Measurements from ENCODE around the gene GPI. TPM values are rescaled to one million over a fixed set of nuclear protein-coding genes. Genes with fewer than 3 reads are reported as not detected.
"Not testable (repeated sequence)": the region's sequence is repeated elsewhere in the genome, so short reads cannot be mapped to it uniquely, and the experiment has no call there.

GPI gene
- total RNA-seq, 2 experiments from 2014 or later, result 111 to 218 TPM

GRCh38 chr19:34387446-34387810 lies 22.4 kb downstream of the GPI start:
- Histone ChIP-seq H3K4me3 (ENCODE audit: low read depth, low read length, poor library complexity, severe bottlenecking) (no peak overlapping the region), H3K4me1 (ENCODE audit: insufficient read depth, low read length, poor library complexity, severe bottlenecking) (no peaks in the 10 kb centered on the region), H3K9me2 (ENCODE audit: insufficient read depth, low read length) (no peaks in the 10 kb centered on the region), H2AFZ (ENCODE audit: low read length) (no peak overlapping the region), H3K27ac (ENCODE audit: low read depth, low read length, poor library complexity, severe bottlenecking) (no peak overlapping the region), H3K36me3 (ENCODE audit: insufficient read depth, low read length) (peaks cover 96% of the 10 kb centered on the region), H3K4me2 (ENCODE audit: low read length) (no peak overlapping the region), H3K9me3 (ENCODE audit: low read length) (no peaks in the 10 kb centered on the region), H4K20me1 (ENCODE audit: insufficient read depth, low read length) (no peaks in the 10 kb centered on the region), H3K79me2 (ENCODE audit: insufficient read depth, low read depth, low read length) (no peaks in the 10 kb centered on the region)
- TF ChIP-seq CTCF (conservative IDR thresholded peaks at IDR 0.05; ENCODE audit: low read length) (no peak), EZH2phosphoT487 (IDR thresholded peaks at IDR 0.05; ENCODE audit: borderline replicate concordance, low read depth, low read length) (no peak)
- no TSS peak for BruUV-seq (replicated peaks)
- POLR2A ChIA-PET, result no interaction called here
- no peak for DNase-seq (ENCODE audit: low spot score)
- CTCF ChIA-PET (ENCODE audit: unreplicated experiment), result no interaction called here
- intact Hi-C loops (cut with micrococcal nuclease; ENCODE audit: unreplicated experiment), result no loop called here

- H3K79me2 ChIP-seq (ENCODE audit: insufficient read depth, low read depth, low read length); POLR2A ChIA-PET; H4K20me1 ChIP-seq (ENCODE audit: insufficient read depth, low read length); H3K4me2 ChIP-seq (ENCODE audit: low read length); BruUV-seq (replicated peaks); H2AFZ ChIP-seq (ENCODE audit: low read length); H3K4me1 ChIP-seq (ENCODE audit: insufficient read depth, low read length, poor library complexity, severe bottlenecking); CTCF ChIA-PET (ENCODE audit: unreplicated experiment); DNase-seq (ENCODE audit: low spot score); H3K27ac ChIP-seq (ENCODE audit: low read depth, low read length, poor library complexity, severe bottlenecking); H3K4me3 ChIP-seq (ENCODE audit: low read depth, low read length, poor library complexity, severe bottlenecking); H3K9me3 ChIP-seq (ENCODE audit: low read length); H3K9me2 ChIP-seq (ENCODE audit: insufficient read depth, low read length); intact Hi-C loops (cut with micrococcal nuclease; ENCODE audit: unreplicated experiment): not testable (repeated sequence)
- peaks cover 96% of the 10 kb centered on the region for H3K36me3 ChIP-seq (ENCODE audit: insufficient read depth, low read length)
Observed at GRCh38 chr19:34388745-34389144, 23.7 kb downstream of the GPI start.

- H4K20me1 ChIP-seq (ENCODE audit: insufficient read depth, low read length), result no peaks in the 10 kb centered on the region
- TF ChIP-seq EZH2phosphoT487 (IDR thresholded peaks at IDR 0.05; ENCODE audit: borderline replicate concordance, low read depth, low read length), result no peak
- no peak for TF ChIP-seq CTCF (conservative IDR thresholded peaks at IDR 0.05; ENCODE audit: low read length)
- no peak overlapping the region for H3K27ac ChIP-seq (ENCODE audit: low read depth, low read length, poor library complexity, severe bottlenecking)
- DNase-seq (ENCODE audit: low spot score), result no peak
- no TSS peak for BruUV-seq (replicated peaks)
- H3K9me2 ChIP-seq (ENCODE audit: insufficient read depth, low read length), result no peaks in the 10 kb centered on the region
- H3K4me3 ChIP-seq (ENCODE audit: low read depth, low read length, poor library complexity, severe bottlenecking), result no peak overlapping the region
- H3K79me2 ChIP-seq (ENCODE audit: insufficient read depth, low read depth, low read length), result no peaks in the 10 kb centered on the region
- ChIA-PET POLR2A (no interaction called here), CTCF (ENCODE audit: unreplicated experiment) (no interaction called here)
- H3K4me1 ChIP-seq (ENCODE audit: insufficient read depth, low read length, poor library complexity, severe bottlenecking), result no peaks in the 10 kb centered on the region
- H2AFZ ChIP-seq (ENCODE audit: low read length), result no peak overlapping the region
- H3K36me3 ChIP-seq (ENCODE audit: insufficient read depth, low read length), result peaks cover 97% of the 10 kb centered on the region
- H3K9me3 ChIP-seq (ENCODE audit: low read length), result no peaks in the 10 kb centered on the region
- no peak overlapping the region for H3K4me2 ChIP-seq (ENCODE audit: low read length)
- intact Hi-C loops (cut with micrococcal nuclease; ENCODE audit: unreplicated experiment), result no loop called here
Observed at GRCh38 chr19:34391813-34392212, 26.8 kb downstream of the GPI start.

Data from OCI-LY7 (cell line).